Activated CD4-positive, alpha-beta T cell treated with anti-CD3 and anti-CD28 coated beads, Interleukin-2, Interleukin-4, amounts not matched to agents 100 ng/mL and 50 ng/mL, durations not matched to agents 16 hours and 8 hours (primary cell): ENCODE measurements around the gene AK9.
"Not testable (repeated sequence)": the region's sequence is repeated elsewhere in the genome, so short reads cannot be mapped to it uniquely, and the experiment has no call there.

Experiments used
- DNase-seq: peaks from one replicate; pipeline ENCODE4 v3.0.0-alpha.2; 2020; ENCODE audit warnings: low spot score

AK9 gene

GRCh38 chr6:109478841-109479624, 212.0 kb downstream of the AK9 start:
- no peak for DNase-seq

GRCh38 chr6:109478222-109478805, 212.7 kb downstream of the AK9 start:
- no peak for DNase-seq

GRCh38 chr6:109477725-109478124, 213.3 kb downstream of the AK9 start:
- DNase-seq: no peak

DNA sequence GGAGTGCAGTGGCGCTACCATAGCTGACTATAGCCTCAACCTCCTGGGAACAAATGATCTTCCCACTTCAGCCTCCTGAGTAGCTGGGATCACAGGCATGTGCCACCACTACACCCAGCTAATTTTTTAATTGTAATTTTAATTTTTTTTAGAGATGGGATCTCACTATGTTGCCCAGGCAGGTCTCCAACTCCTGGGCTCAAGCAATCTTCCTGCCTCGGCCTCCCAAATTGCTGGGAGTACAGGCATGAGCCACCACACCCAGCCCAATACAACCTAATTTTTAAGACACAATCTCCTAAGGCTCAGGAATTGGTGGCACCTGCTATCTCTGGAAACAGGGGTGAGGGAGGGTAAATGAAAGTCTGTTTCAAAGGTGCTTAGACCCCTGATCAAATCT, 213.8 kb downstream of the AK9 start:
- DNase-seq: no peak

- no peak for DNase-seq
Measured at GRCh38 chr6:109475625-109476024, 215.4 kb downstream of the AK9 start.

DNA sequence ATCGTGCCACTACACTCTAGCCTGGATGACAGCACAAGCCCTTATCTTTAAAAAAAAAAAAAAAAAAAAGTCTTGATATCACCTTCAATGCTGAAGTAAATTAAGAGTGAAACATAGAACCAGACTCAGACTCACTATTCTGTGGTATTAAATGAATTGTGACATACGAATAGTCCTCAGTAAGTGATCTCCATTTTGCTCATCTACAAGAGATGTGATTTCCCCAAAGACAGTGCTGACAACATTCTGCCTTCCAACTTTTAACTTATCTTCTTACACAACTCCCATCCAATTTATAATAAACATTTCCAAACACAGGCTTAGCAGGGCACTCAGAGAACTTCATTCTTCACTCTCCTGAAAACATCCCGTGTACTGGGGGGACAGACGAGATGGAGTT, 216.0 kb downstream of the AK9 start:
- DNase-seq: no peak

- DNase-seq: no peak
Measured at GRCh38 chr6:109473120-109473519, 217.9 kb downstream of the AK9 start.

DNA sequence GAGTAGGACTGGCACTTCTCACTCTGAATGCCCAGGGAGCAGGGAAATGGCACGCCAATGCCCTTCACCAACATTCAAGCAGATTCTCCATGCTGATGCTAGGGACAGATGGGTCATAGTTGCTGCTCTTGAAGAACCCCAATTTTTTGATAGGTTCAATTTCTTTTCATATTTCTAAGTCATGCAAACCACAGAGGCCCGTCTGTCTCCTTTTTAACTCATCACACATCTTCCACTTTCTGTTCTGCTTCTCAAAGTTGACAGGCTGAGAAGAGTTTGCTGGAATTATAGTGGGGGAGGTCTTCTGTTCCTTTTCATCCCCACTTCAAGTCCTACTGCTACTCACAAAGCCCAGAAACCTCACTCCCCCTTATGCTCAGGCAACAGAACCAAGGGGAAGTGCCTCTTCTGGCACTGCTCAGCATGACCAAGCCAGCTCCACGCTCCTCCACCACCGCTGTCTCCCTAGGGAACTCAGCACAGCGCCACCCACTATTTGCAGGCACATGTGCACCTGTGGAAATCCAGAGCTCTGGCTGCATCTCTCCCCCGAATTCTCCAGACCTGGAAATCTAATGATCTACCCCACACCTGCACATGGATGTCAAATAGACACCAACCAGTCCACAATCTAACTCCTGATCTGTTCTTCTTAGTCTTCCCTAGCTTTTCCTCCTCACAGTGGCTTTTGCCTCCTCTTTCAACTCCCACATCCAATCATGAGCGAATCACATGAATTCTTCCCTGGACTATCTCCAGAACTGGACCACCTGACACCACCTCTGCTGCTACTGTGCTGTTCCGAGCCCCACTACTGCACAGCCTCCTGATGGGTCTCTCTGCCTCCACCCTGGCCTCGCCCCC, 218.6 kb downstream of the AK9 start:
- no peak for DNase-seq

- DNase-seq: no peak
Measured at GRCh38 chr6:109471105-109471810, 219.7 kb downstream of the AK9 start.

DNA sequence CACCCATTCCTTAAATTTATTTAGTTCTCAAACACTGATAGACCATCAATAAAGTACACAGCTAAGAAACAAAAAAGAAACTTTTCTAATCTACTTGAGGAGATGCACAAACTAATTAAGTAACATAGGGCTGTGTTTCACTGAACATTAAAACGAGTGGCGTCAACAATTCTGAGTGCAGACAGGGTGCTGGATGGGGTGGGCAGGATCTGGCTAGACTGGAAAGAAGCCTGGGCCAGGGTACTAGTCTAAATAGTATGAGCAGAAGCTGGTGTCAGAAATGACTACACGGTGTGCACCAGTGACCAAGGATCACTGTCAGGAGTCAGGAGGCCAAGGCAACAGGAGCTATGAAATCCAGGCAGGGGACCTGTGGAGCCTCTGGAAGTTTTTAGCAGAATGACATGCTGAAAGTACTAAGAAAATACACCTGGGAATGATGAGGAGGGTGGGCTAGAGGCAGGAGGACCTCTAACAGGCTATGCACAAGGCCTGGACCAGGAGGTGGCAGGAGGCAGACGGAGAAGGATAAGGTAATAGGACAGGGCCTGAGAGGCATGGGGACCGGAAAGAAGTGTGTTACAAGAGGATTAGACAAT, 221.3 kb downstream of the AK9 start:
- DNase-seq: no peak

DNA sequence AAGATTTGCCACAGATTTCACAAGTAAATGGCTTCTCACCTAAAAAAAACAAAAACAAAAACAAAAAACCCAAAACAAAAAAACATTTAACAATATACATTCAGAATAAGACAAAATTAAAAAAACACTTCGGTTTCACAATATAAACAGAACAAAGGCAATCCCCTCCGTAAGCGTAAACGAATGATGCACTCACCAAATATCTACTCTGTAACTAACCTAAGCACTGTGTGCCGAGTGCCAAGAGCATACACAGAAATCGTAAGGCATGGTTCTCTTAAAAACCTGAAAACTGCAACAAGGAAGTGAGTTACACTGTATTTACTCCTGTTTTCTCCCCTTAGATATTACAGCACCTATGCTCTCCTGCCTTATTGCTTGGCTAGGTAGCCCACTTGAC, 223.3 kb downstream of the AK9 start:
- no peak for DNase-seq

GRCh38 chr6:109466212-109466923, 224.6 kb downstream of the AK9 start:
- no peak for DNase-seq

DNA sequence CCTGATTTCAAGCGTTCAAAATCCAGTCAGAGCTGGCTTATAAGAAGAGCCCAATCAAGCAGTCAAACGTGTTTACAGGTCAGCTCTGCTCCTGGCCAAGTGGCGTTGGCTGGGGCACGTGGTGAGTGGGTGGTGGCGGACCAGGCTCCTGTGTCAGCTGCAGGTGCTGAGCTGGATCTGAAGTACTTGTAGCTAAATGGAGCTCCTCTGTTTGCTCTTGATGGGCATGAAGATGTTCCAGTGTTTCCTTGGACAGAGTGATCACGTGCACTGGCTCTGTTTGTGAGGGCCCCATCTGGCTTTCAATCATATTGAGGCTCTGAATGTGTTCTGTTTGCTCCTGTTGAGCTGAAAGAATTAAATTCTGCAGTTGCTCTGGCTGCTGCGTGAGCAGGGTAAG, 225.2 kb downstream of the AK9 start:
- no peak for DNase-seq

DNA sequence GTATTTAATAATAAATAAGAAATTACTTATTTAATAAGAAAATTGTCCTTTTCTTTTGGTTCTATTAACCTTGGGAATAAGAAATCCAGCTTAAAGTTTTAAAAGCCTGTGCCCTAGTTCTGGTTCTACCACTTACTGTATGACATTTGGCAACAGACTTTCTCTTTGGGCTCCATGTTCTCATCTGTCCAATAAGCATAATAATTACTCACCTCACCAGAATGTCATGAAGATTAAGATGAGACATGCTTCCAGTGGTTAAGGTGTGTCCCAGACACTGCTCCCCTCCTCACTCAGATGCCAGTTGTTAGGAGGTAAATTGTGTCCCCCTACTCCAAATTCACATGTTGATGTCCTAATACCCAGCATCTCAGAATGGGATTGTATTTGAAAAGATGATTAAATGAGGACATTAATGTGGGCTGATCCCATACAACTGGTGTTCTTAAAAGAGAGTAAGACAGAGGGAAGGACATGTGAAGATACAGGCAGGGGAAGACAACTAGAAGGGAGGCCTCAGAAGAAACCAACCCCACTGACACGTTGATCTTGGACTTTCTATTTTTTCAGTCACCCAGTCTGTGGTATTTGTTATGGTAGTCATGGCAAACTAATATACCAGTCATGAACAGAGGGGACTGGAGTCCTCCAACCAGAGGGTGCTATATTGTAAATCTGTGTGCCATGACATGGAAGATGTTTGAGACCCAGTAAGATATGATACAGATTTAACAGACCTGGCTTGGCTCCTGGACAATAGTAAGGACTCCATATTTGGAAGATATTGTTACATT, 229.1 kb downstream of the AK9 start:
- DNase-seq: no peak

GRCh38 chr6:109461205-109461604, 229.8 kb downstream of the AK9 start:
- DNase-seq: not testable (repeated sequence)

- DNase-seq: no peak
Measured at GRCh38 chr6:109460161-109460829, 230.7 kb downstream of the AK9 start.

GRCh38 chr6:109458774-109459531, 232.0 kb downstream of the AK9 start:
- peak; percentile 70 for DNase-seq

DNA sequence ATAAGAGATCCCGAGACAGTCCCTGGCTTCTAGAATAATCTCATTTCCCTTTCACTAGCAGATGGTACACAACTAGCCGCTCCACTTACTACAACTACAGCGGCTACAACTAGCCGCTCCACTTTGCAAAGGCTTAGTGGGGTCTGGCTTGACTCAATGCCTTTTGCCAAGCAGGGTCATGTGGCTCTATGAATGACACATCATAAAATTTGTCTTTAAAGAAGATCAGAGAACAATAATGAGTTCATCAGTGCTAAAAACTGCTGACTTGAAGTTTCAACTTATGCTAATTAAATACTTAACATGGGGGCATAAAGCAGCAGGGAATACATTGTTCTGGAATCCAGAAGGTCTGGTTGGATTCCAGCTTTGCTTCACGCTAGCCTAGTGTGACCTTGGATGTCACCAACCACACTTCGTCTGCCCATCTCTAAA, 233.4 kb downstream of the AK9 start:
- DNase-seq: no peak
